Measurements from ENCODE around the gene CACUL1.

Gene CACUL1

DNA sequence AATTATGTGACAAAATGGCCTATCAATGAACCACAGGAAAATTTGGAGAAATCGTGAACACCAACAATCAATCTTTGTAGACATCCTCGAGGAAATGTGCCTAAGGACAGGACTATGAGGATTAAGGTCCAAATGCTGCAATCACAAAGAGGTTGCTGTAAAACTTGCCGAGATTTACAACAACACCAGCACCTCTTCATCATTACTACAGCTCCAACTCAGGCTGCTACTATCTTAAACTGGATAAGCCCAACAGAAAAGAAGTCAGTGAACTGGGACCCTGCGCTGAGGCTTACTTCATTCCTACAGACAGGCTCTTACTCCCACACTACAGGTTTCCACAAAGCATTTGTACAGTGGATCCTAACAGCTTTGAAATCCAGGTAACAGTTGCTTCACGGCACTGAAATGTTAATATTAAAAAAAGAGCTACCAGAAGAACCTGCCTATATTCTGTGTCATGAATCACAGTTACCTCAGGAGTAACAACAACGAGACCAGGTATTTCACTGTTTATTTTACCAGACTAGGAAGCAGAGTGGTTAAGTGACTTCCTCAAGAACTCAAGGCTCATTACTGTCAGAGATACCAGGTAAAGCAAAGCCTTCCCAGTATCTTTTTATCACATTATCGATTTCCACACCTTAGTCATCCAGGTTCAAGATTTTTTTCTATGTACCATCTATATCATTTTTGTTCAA is 23.9 kb downstream of the CACUL1 start:
- H3K4me3 ChIP-seq (ENCODE audit: low read depth, low read length) = no peak overlapping the region
- no peak for TF ChIP-seq CTCF (IDR thresholded peaks at IDR 0.05; ENCODE audit: low read depth, low read length)

DNA sequence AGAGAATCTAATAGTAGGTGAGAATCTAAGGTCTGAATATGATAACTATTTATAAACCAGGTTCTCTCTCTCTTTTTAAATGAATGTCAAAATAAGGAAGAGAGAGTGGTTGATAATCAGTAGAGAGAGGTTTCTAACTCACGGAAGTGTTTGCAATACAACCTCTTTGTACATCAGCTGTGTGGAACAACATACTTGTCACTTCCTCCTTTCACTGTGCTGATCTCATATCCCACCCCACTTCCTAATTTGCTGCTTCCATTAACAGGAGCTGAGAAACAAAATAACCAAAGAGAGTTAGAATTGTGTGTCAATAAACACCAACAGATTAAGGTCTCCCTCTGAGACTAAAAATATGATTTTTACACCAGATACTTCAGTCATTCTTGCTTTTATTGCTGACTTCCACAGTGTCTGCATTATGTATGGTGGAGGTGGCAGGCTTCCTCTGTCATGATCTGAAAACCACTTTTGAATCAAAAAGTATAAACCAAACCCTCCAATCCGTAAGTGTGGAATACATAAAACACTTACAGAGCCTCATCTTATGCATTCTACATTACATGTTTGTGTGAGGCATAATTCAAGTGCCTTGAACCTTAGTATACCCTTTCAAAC is 25.0 kb downstream of the CACUL1 start:
- TF ChIP-seq CTCF (IDR thresholded peaks at IDR 0.05; ENCODE audit: low read depth, low read length) = no peak

DNA sequence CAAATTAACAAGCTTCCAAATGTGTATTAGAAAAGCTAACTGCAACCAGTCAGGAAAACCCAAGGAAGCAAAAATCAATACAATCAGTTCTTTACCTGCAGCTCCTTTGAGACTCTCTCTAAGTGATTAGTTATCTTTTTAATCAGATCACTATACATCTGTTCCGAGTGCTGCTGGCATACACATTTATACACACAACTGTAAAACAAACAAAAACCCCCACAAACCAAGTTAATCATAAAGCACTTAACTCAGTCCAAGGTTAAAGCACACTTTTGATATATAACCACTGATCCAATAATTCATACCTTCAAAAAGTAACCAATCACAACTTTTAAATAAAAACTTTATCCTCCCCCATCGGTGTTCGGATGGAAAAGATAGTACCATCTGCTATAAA is 25.6 kb downstream of the CACUL1 start:
- no peak for TF ChIP-seq CTCF (IDR thresholded peaks at IDR 0.05; ENCODE audit: low read depth, low read length)
- H3K4me3 ChIP-seq (ENCODE audit: low read depth, low read length) = no peak overlapping the region

More for the DNA sequence above, 25.0 kb downstream of the CACUL1 start:
- no peak overlapping the region for H3K4me3 ChIP-seq (ENCODE audit: low read depth, low read length)

DNA sequence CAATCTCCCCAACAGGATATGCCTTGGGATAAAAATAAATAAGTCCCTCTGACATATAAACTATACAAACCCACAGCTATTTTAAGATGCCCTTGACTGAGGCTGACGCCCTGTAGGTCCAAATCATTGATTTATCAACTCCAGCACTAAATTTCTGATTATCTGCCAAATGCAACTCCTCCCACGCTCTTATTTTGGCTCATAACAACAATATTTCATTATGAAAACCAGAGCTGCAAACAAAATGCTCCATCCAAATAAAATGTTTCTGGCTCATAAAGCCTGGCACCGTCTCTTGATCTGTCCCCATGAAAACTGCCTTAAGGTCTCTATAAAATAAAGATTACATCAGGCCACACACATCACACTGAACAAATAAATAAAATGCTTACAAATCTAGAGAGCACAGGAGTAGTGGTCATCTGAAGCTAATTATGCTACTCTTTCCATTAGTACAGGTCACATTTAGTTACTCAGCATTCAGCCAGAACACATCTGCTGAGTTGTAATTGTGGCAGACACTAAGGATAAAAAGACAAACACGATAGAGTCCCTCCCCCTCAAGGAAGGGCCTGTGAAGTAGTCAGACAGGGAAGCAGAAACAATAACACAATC is 28.8 kb downstream of the CACUL1 start:
- H3K4me3 ChIP-seq (ENCODE audit: low read depth, low read length) = no peak overlapping the region
- TF ChIP-seq CTCF (IDR thresholded peaks at IDR 0.05; ENCODE audit: low read depth, low read length) = no peak

DNA sequence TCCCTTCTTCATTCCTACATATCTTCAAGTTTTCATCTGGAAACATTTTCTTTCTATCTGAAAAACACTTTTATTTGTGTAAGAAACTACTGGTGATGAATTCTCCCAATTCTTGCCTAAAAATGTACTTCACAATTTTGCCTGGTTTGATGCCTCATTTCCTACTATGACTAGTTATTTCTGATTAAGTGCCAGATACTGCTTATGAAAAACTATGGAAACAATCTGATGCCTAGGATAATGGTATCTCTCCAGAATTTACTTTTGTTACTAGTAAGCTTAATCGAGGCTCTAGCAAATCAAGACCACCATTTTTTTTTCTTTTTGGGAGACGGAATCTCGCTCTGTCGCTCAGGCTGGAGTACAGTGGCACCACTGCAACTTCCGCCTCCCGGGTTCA is 31.3 kb downstream of the CACUL1 start:
- H3K4me3 ChIP-seq (ENCODE audit: low read depth, low read length) = no peak overlapping the region
- no peak for TF ChIP-seq CTCF (IDR thresholded peaks at IDR 0.05; ENCODE audit: low read depth, low read length)

DNA sequence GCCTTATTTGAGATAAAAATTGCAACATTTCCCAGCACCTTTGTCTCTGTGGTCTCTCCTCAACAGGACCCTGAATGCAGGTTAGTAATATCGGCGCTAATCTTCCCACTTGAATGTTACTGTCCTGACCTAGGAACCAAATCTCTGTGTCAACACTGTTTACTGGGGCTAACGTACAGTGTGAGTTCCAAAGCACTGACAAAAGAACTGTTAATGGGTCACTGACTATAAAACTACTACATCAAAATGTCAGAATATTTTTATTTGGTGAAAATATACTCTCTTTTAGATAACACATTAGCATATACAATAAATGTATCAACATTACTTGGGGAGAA is 33.3 kb downstream of the CACUL1 start:
- TF ChIP-seq CTCF (IDR thresholded peaks at IDR 0.05; ENCODE audit: low read depth, low read length) = no peak
- H3K4me3 ChIP-seq (ENCODE audit: low read depth, low read length) = no peak overlapping the region
